Measurements from ENCODE around the gene IQGAP2.

DNA sequence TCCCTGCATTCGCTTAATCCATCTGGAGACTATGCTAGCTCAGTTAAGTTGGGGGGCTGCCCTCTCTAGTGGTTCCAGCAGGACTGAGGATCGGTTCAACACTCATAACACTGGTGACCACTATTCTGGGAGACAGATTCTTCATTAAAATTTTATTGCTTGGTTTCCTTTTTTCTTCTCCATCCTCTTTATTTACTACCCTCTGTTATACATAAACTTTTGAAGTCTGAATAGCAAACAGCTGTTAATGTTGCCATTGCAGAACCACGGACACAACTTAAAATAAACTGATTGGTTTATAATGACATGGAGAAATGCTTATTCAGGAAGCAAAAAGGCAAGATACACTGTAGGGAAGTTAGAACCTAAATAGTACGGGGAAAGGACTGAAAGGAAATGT, 22.1 kb downstream of the IQGAP2 start:
- TF ChIP-seq, protein P1, sequence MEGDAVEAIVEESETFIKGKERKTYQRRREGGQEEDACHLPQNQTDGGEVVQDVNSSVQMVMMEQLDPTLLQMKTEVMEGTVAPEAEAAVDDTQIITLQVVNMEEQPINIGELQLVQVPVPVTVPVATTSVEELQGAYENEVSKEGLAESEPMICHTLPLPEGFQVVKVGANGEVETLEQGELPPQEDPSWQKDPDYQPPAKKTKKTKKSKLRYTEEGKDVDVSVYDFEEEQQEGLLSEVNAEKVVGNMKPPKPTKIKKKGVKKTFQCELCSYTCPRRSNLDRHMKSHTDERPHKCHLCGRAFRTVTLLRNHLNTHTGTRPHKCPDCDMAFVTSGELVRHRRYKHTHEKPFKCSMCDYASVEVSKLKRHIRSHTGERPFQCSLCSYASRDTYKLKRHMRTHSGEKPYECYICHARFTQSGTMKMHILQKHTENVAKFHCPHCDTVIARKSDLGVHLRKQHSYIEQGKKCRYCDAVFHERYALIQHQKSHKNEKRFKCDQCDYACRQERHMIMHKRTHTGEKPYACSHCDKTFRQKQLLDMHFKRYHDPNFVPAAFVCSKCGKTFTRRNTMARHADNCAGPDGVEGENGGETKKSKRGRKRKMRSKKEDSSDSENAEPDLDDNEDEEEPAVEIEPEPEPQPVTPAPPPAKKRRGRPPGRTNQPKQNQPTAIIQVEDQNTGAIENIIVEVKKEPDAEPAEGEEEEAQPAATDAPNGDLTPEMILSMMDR (conservative IDR thresholded peaks at IDR 0.05; ENCODE audit: low read depth, low read length), result no peak
- TF ChIP-seq EZH2 (IDR thresholded peaks at IDR 0.05; ENCODE audit: low read length, unreplicated experiment) (no peak), EZH2phosphoT487 (IDR thresholded peaks at IDR 0.05; ENCODE audit: borderline replicate concordance, low read length) (no peak)

Data from PC-3 (cell line).